ENCODE measurements around the gene ADAMTS18. TPM values are rescaled to one million over a fixed set of nuclear protein-coding genes. Genes with fewer than 3 reads are reported as not detected.

ADAMTS18 gene
- total RNA-seq, 1 experiment from 2014 or later: not detected

DNA sequence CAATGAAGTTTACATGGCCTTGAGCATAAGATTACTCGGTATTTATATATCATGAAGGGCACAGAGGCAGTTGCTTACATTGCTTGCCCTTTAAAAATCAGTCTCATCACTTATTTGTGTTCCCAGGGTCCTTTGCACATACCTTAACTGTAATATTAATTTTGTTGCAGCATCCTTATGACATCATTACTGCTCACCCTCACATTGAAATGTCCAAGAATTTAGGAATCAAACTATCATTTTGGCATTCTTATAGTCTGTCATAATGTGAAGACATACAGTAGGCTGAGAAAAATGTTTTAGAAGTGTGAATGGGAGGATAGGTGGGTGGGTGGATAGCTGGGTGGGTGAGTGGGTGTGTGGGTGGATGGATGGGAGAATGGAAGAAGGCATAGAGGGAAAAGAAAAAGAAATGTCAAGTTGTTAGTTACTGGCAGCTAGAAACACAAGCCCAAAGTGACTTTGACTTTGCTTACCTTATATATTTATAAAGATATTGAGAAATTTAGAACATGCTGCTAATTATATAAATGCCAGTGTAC is 17.8 kb downstream of the ADAMTS18 start (continued):
- TF ChIP-seq, protein P1, sequence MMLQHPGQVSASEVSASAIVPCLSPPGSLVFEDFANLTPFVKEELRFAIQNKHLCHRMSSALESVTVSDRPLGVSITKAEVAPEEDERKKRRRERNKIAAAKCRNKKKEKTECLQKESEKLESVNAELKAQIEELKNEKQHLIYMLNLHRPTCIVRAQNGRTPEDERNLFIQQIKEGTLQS (IDR thresholded peaks at IDR 0.05): no peak
- TF ChIP-seq POLR2AphosphoS5 (IDR thresholded peaks at IDR 0.05; ENCODE audit: low read depth, low read length) (no peak), CEBPB (IDR thresholded peaks at IDR 0.05; ENCODE audit: low read depth) (no peak), FOSL1 (IDR thresholded peaks at IDR 0.05; ENCODE audit: low read depth) (no peak), YY1 (IDR thresholded peaks at IDR 0.05; ENCODE audit: extremely low read depth, insufficient replicate concordance, low read depth, low read length) (no peak)

DNA sequence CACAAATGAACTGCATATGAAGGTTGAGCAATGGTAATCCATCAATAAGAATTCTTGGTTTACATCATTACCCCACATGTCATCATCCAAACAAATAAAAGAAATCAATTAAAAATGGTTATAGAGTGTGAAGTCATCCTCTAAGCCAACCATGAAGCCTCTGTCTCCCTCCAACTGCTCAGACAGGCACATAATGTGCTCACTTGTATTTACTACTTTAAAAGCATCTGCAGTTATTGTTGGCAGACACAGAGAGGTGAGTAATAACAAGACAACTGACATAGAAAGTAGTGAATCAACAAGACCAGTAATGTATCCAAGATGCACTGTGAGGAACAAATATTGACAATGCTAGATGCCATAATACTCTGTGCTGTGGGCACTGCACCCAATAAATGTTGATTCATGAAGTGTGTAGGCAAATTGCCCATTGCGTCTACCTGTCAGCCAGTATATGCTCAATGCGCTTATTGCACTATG is 20.0 kb downstream of the ADAMTS18 start:
- Histone ChIP-seq H3K27ac (ENCODE audit: low read depth, low read length) (no peak overlapping the region), H3K36me3 (ENCODE audit: control insufficient read depth in 1 of 2, insufficient read depth in 2 of 2, low read length in 2 of 2) (no peaks in the 10 kb centered on the region), H3K79me2 (ENCODE audit: insufficient read depth, low read length) (no peaks in the 10 kb centered on the region), H3K9me2 (ENCODE audit: insufficient read depth) (no peaks in the 10 kb centered on the region), H4K20me1 (ENCODE audit: insufficient read depth) (no peaks in the 10 kb centered on the region), H3K4me3 (replicated peaks in 1 of 2; ENCODE audit: low read depth in 1 of 2, low read length in 2 of 2) (no peak overlapping the region), H3K4me1 (ENCODE audit: control insufficient read depth in 1 of 2, insufficient read depth in 2 of 2, low read length in 2 of 2) (no peaks in the 10 kb centered on the region), H3K4me2 (ENCODE audit: low read length) (no peak overlapping the region), H3K9ac (ENCODE audit: low read length) (no peak overlapping the region), H3K9me3 (ENCODE audit: control insufficient read depth in 1 of 2, insufficient read depth in 1 of 2, low read depth in 1 of 2, low read length in 2 of 2) (no peaks in the 10 kb centered on the region), H2AFZ (ENCODE audit: low read depth, low read length, poor library complexity, severe bottlenecking) (no peak overlapping the region), H3K27me3 (ENCODE audit: insufficient read depth, low read length) (no peaks in the 10 kb centered on the region)
- DNase-seq (ENCODE audit: low read depth, low spot score) (no peak), ATAC-seq (no peak)
- no TSS peak for BruUV-seq (replicated peaks)
- ChIA-PET POLR2A (no interaction called here), CTCF (no interaction called here), RAD21 (ENCODE audit: low non-redundant PET in 1 of 2, low total read pairs in 2 of 2, uncharacterized antibody in 2 of 2, unreplicated experiment in 2 of 2) (no interaction called here)
- TF ChIP-seq RAD21 (IDR thresholded peaks at IDR 0.05; ENCODE audit: low read depth) (no peak), YY1 (IDR thresholded peaks at IDR 0.05; ENCODE audit: extremely low read depth, insufficient replicate concordance, low read depth, low read length) (no peak), ELF1 (IDR thresholded peaks at IDR 0.05; ENCODE audit: borderline replicate concordance, low read depth) (no peak), JUND (IDR thresholded peaks at IDR 0.05) (no peak)
- intact Hi-C loops (cut with micrococcal nuclease): no loop called here

DNA sequence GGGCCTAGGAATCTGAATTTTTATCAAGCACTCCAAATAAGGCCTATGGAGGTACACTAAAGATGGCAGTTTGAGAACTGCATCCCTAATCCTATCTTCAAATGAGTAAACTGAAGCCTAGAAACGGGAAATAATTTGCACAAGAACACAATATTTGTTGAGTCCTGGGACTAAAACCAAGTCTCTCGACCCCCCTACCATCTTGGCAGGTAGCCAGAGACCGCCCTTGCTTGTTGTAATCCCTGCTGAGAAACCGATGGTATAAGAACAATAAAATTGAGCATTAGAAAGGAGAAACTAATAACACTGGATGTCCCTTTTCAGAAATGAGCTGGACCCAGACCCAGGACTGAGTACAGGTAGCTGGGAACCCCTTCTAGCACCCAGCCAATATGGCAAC is 24.4 kb downstream of the ADAMTS18 start:
- intact Hi-C loops (cut with micrococcal nuclease): no loop called here
- H2AFZ ChIP-seq (ENCODE audit: low read depth, low read length, poor library complexity, severe bottlenecking): no peak overlapping the region
- ATAC-seq: no peak
- no peak for TF ChIP-seq POLR2AphosphoS5 (IDR thresholded peaks at IDR 0.05; ENCODE audit: low read depth, low read length)
- TF ChIP-seq ZFX (IDR thresholded peaks at IDR 0.05): no peak
- no peak for TF ChIP-seq RAD21 (IDR thresholded peaks at IDR 0.05; ENCODE audit: low read depth)
- no peak for TF ChIP-seq SP1 (IDR thresholded peaks at IDR 0.05; ENCODE audit: low read depth)
- no peak for TF ChIP-seq POLR2A (IDR thresholded peaks at IDR 0.05; ENCODE audit: borderline replicate concordance, extremely low read depth, insufficient read depth, insufficient read length)
- TF ChIP-seq, protein P2, sequence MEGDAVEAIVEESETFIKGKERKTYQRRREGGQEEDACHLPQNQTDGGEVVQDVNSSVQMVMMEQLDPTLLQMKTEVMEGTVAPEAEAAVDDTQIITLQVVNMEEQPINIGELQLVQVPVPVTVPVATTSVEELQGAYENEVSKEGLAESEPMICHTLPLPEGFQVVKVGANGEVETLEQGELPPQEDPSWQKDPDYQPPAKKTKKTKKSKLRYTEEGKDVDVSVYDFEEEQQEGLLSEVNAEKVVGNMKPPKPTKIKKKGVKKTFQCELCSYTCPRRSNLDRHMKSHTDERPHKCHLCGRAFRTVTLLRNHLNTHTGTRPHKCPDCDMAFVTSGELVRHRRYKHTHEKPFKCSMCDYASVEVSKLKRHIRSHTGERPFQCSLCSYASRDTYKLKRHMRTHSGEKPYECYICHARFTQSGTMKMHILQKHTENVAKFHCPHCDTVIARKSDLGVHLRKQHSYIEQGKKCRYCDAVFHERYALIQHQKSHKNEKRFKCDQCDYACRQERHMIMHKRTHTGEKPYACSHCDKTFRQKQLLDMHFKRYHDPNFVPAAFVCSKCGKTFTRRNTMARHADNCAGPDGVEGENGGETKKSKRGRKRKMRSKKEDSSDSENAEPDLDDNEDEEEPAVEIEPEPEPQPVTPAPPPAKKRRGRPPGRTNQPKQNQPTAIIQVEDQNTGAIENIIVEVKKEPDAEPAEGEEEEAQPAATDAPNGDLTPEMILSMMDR (IDR thresholded peaks at IDR 0.05 in 2 of 3, conservative IDR thresholded peaks at IDR 0.05 in 1 of 3; ENCODE audit: borderline replicate concordance in 1 of 3, insufficient read depth in 1 of 3, low read depth in 2 of 3, low read length in 2 of 3): no peak
- TF ChIP-seq CEBPB (IDR thresholded peaks at IDR 0.05; ENCODE audit: low read depth): no peak
- TF ChIP-seq JUND (IDR thresholded peaks at IDR 0.05): no peak
- TF ChIP-seq, protein P3, sequence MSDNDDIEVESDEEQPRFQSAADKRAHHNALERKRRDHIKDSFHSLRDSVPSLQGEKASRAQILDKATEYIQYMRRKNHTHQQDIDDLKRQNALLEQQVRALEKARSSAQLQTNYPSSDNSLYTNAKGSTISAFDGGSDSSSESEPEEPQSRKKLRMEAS (IDR thresholded peaks at IDR 0.05): no peak
- no peak for TF ChIP-seq ELF1 (IDR thresholded peaks at IDR 0.05; ENCODE audit: borderline replicate concordance, low read depth)
- no peak for TF ChIP-seq CBX3 (IDR thresholded peaks at IDR 0.05; ENCODE audit: low read depth)
- no peak for TF ChIP-seq SIN3A (IDR thresholded peaks at IDR 0.05; ENCODE audit: low read depth)
- no peak for TF ChIP-seq EGR1 (IDR thresholded peaks at IDR 0.05; ENCODE audit: low read depth)
- no peak for TF ChIP-seq EZH2phosphoT487 (IDR thresholded peaks at IDR 0.05; ENCODE audit: borderline replicate concordance)
- TF ChIP-seq EZH2 (IDR thresholded peaks at IDR 0.05): no peak
- TF ChIP-seq SRF (IDR thresholded peaks at IDR 0.05; ENCODE audit: low read depth): no peak
- TF ChIP-seq, protein P1 (IDR thresholded peaks at IDR 0.05): no peak

More for the DNA sequence above, 24.4 kb downstream of the ADAMTS18 start:
- H3K9ac ChIP-seq (ENCODE audit: low read length): no peak overlapping the region
- H3K9me3 ChIP-seq (ENCODE audit: control insufficient read depth in 1 of 2, insufficient read depth in 1 of 2, low read depth in 1 of 2, low read length in 2 of 2): no peaks in the 10 kb centered on the region
- no TSS peak for BruUV-seq (replicated peaks)
- no peak for DNase-seq (ENCODE audit: low read depth, low spot score)
- no peaks in the 10 kb centered on the region for H3K27me3 ChIP-seq (ENCODE audit: insufficient read depth, low read length)
- no peaks in the 10 kb centered on the region for H4K20me1 ChIP-seq (ENCODE audit: insufficient read depth)
- no peaks in the 10 kb centered on the region for H3K4me1 ChIP-seq (ENCODE audit: control insufficient read depth in 1 of 2, insufficient read depth in 2 of 2, low read length in 2 of 2)
- no peaks in the 10 kb centered on the region for H3K79me2 ChIP-seq (ENCODE audit: insufficient read depth, low read length)
- no peak overlapping the region for H3K4me2 ChIP-seq (ENCODE audit: low read length)
- no peaks in the 10 kb centered on the region for H3K36me3 ChIP-seq (ENCODE audit: control insufficient read depth in 1 of 2, insufficient read depth in 2 of 2, low read length in 2 of 2)
- CTCF ChIA-PET: no interaction called here
- no peak overlapping the region for H3K27ac ChIP-seq (ENCODE audit: low read depth, low read length)
- POLR2A ChIA-PET: no interaction called here
- no peaks in the 10 kb centered on the region for H3K9me2 ChIP-seq (ENCODE audit: insufficient read depth)
- H3K4me3 ChIP-seq (replicated peaks in 1 of 2; ENCODE audit: low read depth in 1 of 2, low read length in 2 of 2): no peak overlapping the region
- RAD21 ChIA-PET (ENCODE audit: low non-redundant PET in 1 of 2, low total read pairs in 2 of 2, uncharacterized antibody in 2 of 2, unreplicated experiment in 2 of 2): no interaction called here
